SH-SY5Y (cell line): ENCODE results near the gene C2CD2L.

Experiments used
- GATA2 ChIP-seq: IDR thresholded peaks from 2 replicates; pipeline ENCODE4 v1.6.1; 2011; ENCODE audit warnings: mild to moderate bottlenecking, low read depth, low read length
- GATA3 ChIP-seq: IDR thresholded peaks from 2 replicates; pipeline ENCODE4 v1.6.1; 2011; ENCODE audit warnings: low read depth, mild to moderate bottlenecking, low read length, moderate library complexity

Gene C2CD2L

GRCh38 chr11:119088406-119088805 is 18.7 kb upstream of the C2CD2L start:
- TF ChIP-seq GATA2 = no peak
- TF ChIP-seq GATA3 = no peak

GRCh38 chr11:119089319-119089718 is 17.8 kb upstream of the C2CD2L start:
- TF ChIP-seq GATA3 = no peak
- no peak for TF ChIP-seq GATA2

DNA sequence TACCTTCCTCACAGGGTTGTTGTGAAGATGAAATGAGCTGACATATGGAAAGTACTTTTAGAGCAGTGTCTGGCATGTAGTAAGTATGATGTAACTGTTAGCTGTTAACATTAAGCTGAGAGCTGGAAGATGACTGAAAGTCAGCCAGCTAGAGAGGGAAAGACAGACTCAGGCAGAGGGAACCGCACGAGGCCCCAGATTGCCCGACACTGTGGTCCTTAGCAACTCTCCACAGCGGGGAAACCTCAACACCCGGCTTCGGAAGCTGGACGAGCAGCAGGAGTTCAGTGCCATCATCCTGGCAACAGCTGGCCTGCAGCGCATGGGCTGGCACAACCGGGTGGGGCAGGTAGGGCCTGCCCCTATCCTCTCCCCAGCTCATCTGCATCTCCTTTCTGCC is 16.0 kb upstream of the C2CD2L start:
- TF ChIP-seq GATA2 (no peak), GATA3 (no peak)

GRCh38 chr11:119091966-119092879 is 14.9 kb upstream of the C2CD2L start:
- TF ChIP-seq GATA3 = no peak
- TF ChIP-seq GATA2 = no peak

GRCh38 chr11:119092880-119093842 is 14.0 kb upstream of the C2CD2L start:
- TF ChIP-seq GATA2 (no peak), GATA3 (no peak)

GRCh38 chr11:119093942-119094815 is 13.0 kb upstream of the C2CD2L start:
- TF ChIP-seq GATA3 = no peak
- TF ChIP-seq GATA2 = no peak

- no peak for TF ChIP-seq GATA2
- no peak for TF ChIP-seq GATA3
Measured at GRCh38 chr11:119094816-119095065, 12.4 kb upstream of the C2CD2L start.

DNA sequence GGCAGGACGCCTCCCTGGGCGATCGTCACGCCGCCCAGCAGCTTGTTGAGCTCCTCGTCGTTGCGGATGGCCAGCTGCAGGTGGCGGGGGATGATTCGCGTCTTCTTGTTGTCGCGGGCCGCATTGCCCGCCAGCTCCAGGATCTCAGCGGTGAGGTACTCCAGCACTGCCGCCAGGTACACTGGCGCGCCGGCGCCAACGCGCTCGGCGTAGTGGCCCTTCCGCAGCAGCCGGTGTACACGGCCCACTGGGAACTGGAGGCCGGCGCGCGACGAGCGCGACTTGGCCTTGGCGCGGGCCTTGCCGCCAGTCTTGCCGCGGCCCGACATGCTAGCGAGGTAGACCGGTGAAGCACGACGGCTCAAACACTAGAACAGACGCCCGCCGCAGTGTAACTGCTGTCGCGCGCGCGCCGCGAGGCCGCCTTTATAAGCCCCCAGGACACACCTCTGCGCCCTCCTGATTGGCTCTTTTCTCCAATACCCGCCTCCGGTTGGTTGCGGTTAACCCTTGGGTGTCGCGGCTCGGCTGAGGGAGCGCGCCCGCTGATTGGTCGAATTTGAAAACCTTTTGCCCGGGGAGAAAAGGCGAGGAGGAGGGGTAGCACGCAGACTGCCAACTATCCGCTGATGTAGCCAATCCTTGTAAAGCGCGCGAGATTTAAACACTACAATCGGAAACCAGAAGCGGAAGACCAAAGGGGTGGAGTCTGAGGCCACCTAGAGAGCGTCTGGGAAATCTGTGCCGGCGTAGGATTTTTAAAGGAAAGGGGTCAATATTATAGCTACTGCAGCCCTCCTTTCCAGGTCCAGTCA is 11.9 kb upstream of the C2CD2L start:
- no peak for TF ChIP-seq GATA2
- no peak for TF ChIP-seq GATA3

DNA sequence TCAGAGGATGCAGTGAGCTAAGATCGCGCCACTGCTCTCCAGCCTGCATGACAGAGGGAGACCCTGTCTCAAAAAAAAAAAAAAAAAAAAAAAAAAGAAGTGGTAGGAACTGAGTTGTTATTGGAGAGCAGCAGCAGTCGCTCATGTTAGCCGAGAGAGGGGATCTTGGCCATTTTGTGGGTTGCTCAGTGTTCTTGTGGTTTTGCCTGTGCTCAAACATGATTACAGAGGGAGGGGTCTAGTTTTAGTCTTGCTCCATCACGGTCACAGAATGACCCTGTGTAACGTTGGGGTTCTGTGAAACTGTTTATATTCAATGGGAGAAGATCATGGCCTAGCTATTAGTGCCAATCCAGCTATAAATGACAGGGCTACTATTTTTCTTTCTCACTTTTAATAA is 7.4 kb upstream of the C2CD2L start:
- TF ChIP-seq GATA3 (no peak), GATA2 (no peak)

DNA sequence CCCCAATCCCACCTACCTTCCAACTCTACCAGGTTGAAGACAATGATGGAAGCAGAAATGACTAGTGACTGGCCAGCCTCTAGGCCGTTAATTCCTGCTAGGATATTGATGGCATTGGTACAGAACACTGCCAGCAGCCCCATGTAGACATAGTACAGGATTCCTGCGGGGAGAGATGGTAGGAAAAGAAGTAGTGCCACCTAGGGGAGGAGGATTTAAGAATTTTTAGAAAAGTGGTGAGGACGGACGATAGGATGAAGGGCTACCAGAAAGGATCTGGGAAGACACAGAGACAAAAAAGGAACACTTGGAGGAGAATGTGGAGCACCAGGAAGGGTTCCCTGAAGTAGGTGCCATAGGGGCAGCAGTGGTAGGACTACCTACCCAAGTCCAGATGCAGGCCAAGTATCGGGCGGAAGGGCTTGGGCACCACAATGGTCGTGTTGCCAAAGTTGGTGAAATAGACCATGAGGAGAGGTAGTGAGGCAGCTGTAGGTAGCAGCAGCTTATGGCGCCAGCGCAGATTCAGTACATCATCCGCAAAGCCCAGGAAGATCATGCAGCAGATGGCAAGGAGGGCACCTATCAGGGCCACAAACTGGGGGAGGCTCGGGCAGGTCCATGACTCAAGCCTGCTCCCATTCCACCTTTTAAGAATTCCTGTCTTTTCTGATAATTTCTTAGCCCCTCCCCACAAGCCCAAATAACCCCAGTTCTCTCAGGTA is 6.7 kb upstream of the C2CD2L start:
- TF ChIP-seq GATA3 (no peak), GATA2 (no peak)

DNA sequence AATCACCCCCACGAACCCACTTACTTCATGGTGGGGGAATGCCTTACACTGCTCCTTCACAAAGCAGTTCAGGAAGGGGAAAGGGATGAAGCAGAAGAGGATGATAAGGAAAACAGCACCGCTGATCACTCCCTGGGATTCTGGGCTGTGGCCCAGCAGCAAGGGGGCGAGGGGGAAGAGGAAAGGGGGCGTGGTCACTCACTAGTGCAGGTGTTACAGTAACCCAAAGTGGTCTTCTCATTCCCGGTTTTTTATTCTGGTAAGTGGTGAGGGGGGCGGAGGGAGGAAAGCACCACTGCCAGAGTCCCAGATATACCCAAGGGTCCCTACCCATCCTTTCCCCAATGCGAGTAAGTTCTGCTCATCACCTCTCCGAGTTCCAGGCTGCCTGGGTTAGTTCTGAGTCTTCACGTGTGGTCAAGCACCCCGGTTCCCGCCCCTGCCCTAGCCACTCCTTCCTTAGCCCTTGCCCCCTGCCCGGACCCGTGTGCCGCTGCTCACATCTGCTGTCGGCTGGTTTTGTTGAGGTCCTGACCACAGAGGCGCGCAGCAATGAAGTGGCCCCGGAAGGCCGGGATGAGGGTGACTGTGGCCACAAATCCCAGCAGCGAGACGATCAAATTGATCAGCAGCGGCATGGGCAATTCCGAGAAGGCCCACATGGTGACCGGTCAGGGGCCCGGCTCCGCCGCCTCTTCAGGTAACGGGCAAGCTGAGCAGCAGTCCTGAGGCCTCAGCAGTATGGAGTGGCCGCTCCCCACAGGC is 6.0 kb upstream of the C2CD2L start:
- TF ChIP-seq GATA3 (no peak), GATA2 (no peak)
